Urinary bladder (tissue), 2 donors: ENCODE measurements around the gene CCNL1. TPM values are rescaled to one million over a fixed set of nuclear protein-coding genes. Genes with fewer than 3 reads are reported as not detected.

Source experiments
- polyA plus RNA-seq: library from polyadenylated mRNA; stranded (reverse); fragments of 200-250 nt; gene quantifications from one replicate; pipeline ENCODE4 v1.2.3, GENCODE V29; 2013
- small RNA-seq: library from RNA; depleted of rRNA; stranded (forward); fragments of <200 nt; gene quantifications from one replicate; pipeline ENCODE3, GENCODE V24; 2014
- total RNA-seq: library from RNA; depleted of rRNA; stranded (reverse); fragments of >200 nt; gene quantifications from one replicate; pipeline ENCODE4 v1.2.3, GENCODE V29; 2014
- donor health status: healthy.

The CCNL1 gene
- total and polyA plus RNA-seq, 2 donors: 68.1 to 214 TPM

Small RNA genes within 50 kb of the gene (small RNA-seq; reads per million reads assigned to genes)
- not detected for gene RF00019
- gene RNA5SP146: not detected
